Stomach (tissue), 19 donors: ENCODE measurements around the gene LYSMD2. TPM values are rescaled to one million over a fixed set of nuclear protein-coding genes. Genes with fewer than 3 reads are reported as not detected.
A peak's percentile ranks its signal among the peaks of the same experiment; 100 is the strongest.
"Not testable (repeated sequence)": the region's sequence is repeated elsewhere in the genome, so short reads cannot be mapped to it uniquely, and the experiment has no call there.

ENCODE experiments used
- DNase-seq, 2 donors: peaks; one replicate each; pipeline versions ENCODE4 v3.0.0 to v3.0.0-alpha.2; 2013 to 2019
- H3K27ac ChIP-seq, 5 donors: fragments of 200-600 bp in 4 of 5; sonication (generic) in 4 of 5; one replicate each; pipeline ENCODE4 v1.5.1; 2013 to 2019; ENCODE audit warnings: mild to moderate bottlenecking in 1 of 5, moderate library complexity in 1 of 5
- H3K27me3 ChIP-seq, 3 donors: fragments of 200-600 bp; sonication (generic); one replicate each; pipeline ENCODE4 v1.5.1; 2017 to 2019; ENCODE audit warnings: mixed run types in 1 of 3
- H3K36me3 ChIP-seq, 4 donors: fragments of 200-600 bp; sonication (generic); 1 replicate in 3 of 4; 2 replicates in 1 of 4; pipeline ENCODE4 v1.5.1; 2016 to 2019
- H3K4me1 ChIP-seq, 4 donors: fragments of 200-600 bp; sonication (generic); one replicate each; pipeline ENCODE4 v1.5.1; 2016 to 2019
- H3K4me3 ChIP-seq, 4 donors: fragments of 200-600 bp; sonication (generic) in 3 of 4; one replicate each; pipeline ENCODE4 v1.5.1; 2016 to 2019; ENCODE audit warnings: mild to moderate bottlenecking in 1 of 4
- H3K9me3 ChIP-seq, 4 donors: fragments of 200-600 bp; sonication (generic); one replicate each; pipeline ENCODE4 v1.5.1; 2016 to 2019
- CTCF ChIP-seq, 7 experiments: fragments of 450-650 bp in 4 of 7; fragments of 200-600 bp in 3 of 7; sonication (generic) in 3 of 7; IDR thresholded peaks; one replicate each; pipeline ENCODE4 v1.5.1; 2016 to 2019; ENCODE audit warnings: antibody characterized with exemption in 7 of 7, control low read depth in 2 of 7, mild to moderate bottlenecking in 1 of 7
- EP300 ChIP-seq: sonication (generic); formaldehyde crosslinking; IDR thresholded peaks from one replicate; pipeline ENCODE4 v1.6.1; 2017; ENCODE audit warnings: antibody characterized with exemption
- POLR2A ChIP-seq, 4 donors: fragments of 450-650 bp; IDR thresholded peaks; one replicate each; pipeline ENCODE4 v1.6.1; 2016; ENCODE audit warnings: antibody characterized with exemption in 4 of 4, control low read depth in 2 of 4, mild to moderate bottlenecking in 1 of 4, moderate library complexity in 1 of 4
- POLR2AphosphoS5 ChIP-seq, 3 donors: sonication (generic); formaldehyde crosslinking; IDR thresholded peaks; one replicate each; pipeline ENCODE4 v1.6.1; 2016; ENCODE audit warnings: antibody characterized with exemption in 3 of 3
- WGBS, 5 donors: extraction: QIAGEN DNeasy Blood & Tissue Kit in 3 of 5; methylation state at CpG; one replicate each; pipeline versions ENCODE4 v1.1.5 to v1.1.7; 2013 to 2018; 5-methylcytosine and 5-hydroxymethylcytosine counted together
- intact Hi-C: fragments of 100-400 bp; cut with DNase I; formaldehyde crosslinking; loops from one replicate; pipeline ENCODE4 v1.15.1; 2023; ENCODE audit warnings: low total_unique reads
- long read RNA-seq, 10 donors: transcript quantifications; one replicate each; lab custom pipeline, GENCODE V29; 2026
- polyA plus RNA-seq, 3 donors: library from polyadenylated mRNA; stranded (reverse); fragments of 200-250 nt; gene quantifications; one replicate each; pipeline ENCODE4 v1.2.3, GENCODE V29; 2013
- total RNA-seq, 5 donors: library from RNA; depleted of rRNA; stranded (reverse); fragments of >200 nt; gene quantifications; one replicate each; pipeline versions ENCODE4 v1.1.0 to v1.2.3, GENCODE V29; 2014 to 2016
- donor health status: healthy with polysubstance abuse.
- donor health status: Bipolar disorder and iron deficiency.
- donor health status: healthy.

LYSMD2 gene
- total RNA-seq (10 to 100 TPM in 3 of 5 donors, 1 to 10 TPM in 1, not detected in 1; 4.8 to 24.9 (median 14.6) TPM), polyA plus RNA-seq (10 to 100 TPM; 10.7 to 12.2 (median 11.7) TPM)
- long read RNA-seq, donor 1, partial matches to known transcripts: 0 of 3 reads
- long read RNA-seq, donor 1, other reads (novel, unspliced or antisense): 0 of 3 reads
- long read RNA-seq, donor 2, transcript LYSMD2-201 (3 exons, 1,759 nt): major isoform, 5 of 49 reads
- long read RNA-seq, donor 2, partial matches to known transcripts: 43 of 49 reads
- long read RNA-seq, donor 2, other reads (novel, unspliced or antisense): 0 of 49 reads
- long read RNA-seq, donor 3: 0 reads
- long read RNA-seq, donor 4: 0 reads
- long read RNA-seq, donor 5, partial matches to known transcripts: 0 of 1 reads
- long read RNA-seq, donor 5, other reads (novel, unspliced or antisense): 0 of 1 reads
- long read RNA-seq, donor 6, partial matches to known transcripts: 0 of 4 reads
- long read RNA-seq, donor 6, other reads (novel, unspliced or antisense): 0 of 4 reads
- long read RNA-seq, donor 7, transcript LYSMD2-201 (3 exons, 1,759 nt): major isoform, 10 of 10 reads
- long read RNA-seq, donor 7, partial matches to known transcripts: 0 of 10 reads
- long read RNA-seq, donor 7, other reads (novel, unspliced or antisense): 0 of 10 reads
- long read RNA-seq, donor 8, partial matches to known transcripts: 0 of 2 reads
- long read RNA-seq, donor 8, other reads (novel, unspliced or antisense): 0 of 2 reads
- long read RNA-seq, donor 9, partial matches to known transcripts: 0 of 4 reads
- long read RNA-seq, donor 9, other reads (novel, unspliced or antisense): 0 of 4 reads
- long read RNA-seq, donor 10, partial matches to known transcripts: 0 of 3 reads
- long read RNA-seq, donor 10, other reads (novel, unspliced or antisense): 0 of 3 reads

GRCh38 chr15:51737522-51738305 is at the start of gene LYSMD2:
LYSMD2 (minus strand) TSS chr15:51737655; CDS start chr15:51737622, 33 bp downstream.
- H3K4me1 ChIP-seq: peaks cover 13 to 52% (median 38%) of the 10 kb centered on the region in 4 donors
- TF ChIP-seq POLR2AphosphoS5 (IDR thresholded peaks at IDR 0.05) (peak in 1 of 3 donors; percentile 61), CTCF (IDR thresholded peaks at IDR 0.05) (no peak), POLR2A (IDR thresholded peaks at IDR 0.05) (no peak)
- H3K27ac ChIP-seq: peak within 1 kb of the TSS; percentile 80 to 98 (median 91)
- no peaks in the 10 kb centered on the region for H3K36me3 ChIP-seq
- intact Hi-C loops: no loop called here
- peak; percentile 78 to 89 for DNase-seq
- H3K4me3 ChIP-seq: peak within 1 kb of the TSS; percentile 86 to 97 (median 88)
- no peaks in the 10 kb centered on the region for H3K9me3 ChIP-seq
- H3K27me3 ChIP-seq: no peaks in the 10 kb centered on the region
- 0 to 1% (median 0%) methylated on average over 30 to 67 of the region's 67 CpGs for WGBS, 5 donors

- WGBS, 5 donors: 78 to 92% (median 85%) methylated on average over 3 to 11 of the region's 11 CpGs
- peak; percentile 24 to 37 for DNase-seq
- H3K27ac ChIP-seq, H3K9me3 ChIP-seq, H3K4me3 ChIP-seq, H3K27me3 ChIP-seq, intact Hi-C loops, H3K4me1 ChIP-seq: not testable (repeated sequence)
- peaks cover 0 to 38% (median 30%) of the 10 kb centered on the region in 4 donors for H3K36me3 ChIP-seq
Measured at GRCh38 chr15:51787130-51787529, 49.7 kb upstream of the LYSMD2 start.

- peaks cover 6 to 51% (median 31%) of the 10 kb centered on the region in 4 donors for H3K36me3 ChIP-seq
- peaks cover 0 to 4% (median 0%) of the 10 kb centered on the region in 4 donors for H3K9me3 ChIP-seq
- no peak for DNase-seq
- no peaks in the 10 kb centered on the region for H3K27me3 ChIP-seq
- peaks cover 0 to 4% (median 0%) of the 10 kb centered on the region in 4 donors for H3K4me1 ChIP-seq
- no peak overlapping the region for H3K4me3 ChIP-seq
- intact Hi-C loops: no loop called here
- WGBS, 5 donors: 89 to 100% (median 93%) methylated on average over 3 of the region's 3 CpGs
- TF ChIP-seq POLR2AphosphoS5 (IDR thresholded peaks at IDR 0.05): no peak
- no peak for TF ChIP-seq CTCF (IDR thresholded peaks at IDR 0.05)
- TF ChIP-seq POLR2A (IDR thresholded peaks at IDR 0.05): no peak
- TF ChIP-seq EP300: no peak
- no peak overlapping the region for H3K27ac ChIP-seq
Measured at GRCh38 chr15:51783967-51784366, 46.5 kb upstream of the LYSMD2 start.

GRCh38 chr15:51782357-51782896 is 45.0 kb upstream of the LYSMD2 start:
- intact Hi-C loops: no loop called here

More at GRCh38 chr15:51782357-51782896, 45.0 kb upstream of the LYSMD2 start:
- Histone ChIP-seq H3K27me3 (no peaks in the 10 kb centered on the region), H3K9me3 (peaks cover 0 to 4% (median 0%) of the 10 kb centered on the region in 4 donors), H3K36me3 (peaks cover 6 to 47% (median 31%) of the 10 kb centered on the region in 4 donors), H3K4me1 (peaks cover 0 to 4% (median 0%) of the 10 kb centered on the region in 4 donors), H3K27ac (no peak overlapping the region), H3K4me3 (no peak overlapping the region)
- 79 to 85% (median 81%) methylated on average over 7 of the region's 7 CpGs for WGBS, 5 donors
- no peak for TF ChIP-seq POLR2AphosphoS5 (IDR thresholded peaks at IDR 0.05)
- no peak for TF ChIP-seq POLR2A (IDR thresholded peaks at IDR 0.05)
- no peak for TF ChIP-seq CTCF (IDR thresholded peaks at IDR 0.05)
- DNase-seq: no peak
